Measurements from ENCODE around the gene RAD54L2.

DNA sequence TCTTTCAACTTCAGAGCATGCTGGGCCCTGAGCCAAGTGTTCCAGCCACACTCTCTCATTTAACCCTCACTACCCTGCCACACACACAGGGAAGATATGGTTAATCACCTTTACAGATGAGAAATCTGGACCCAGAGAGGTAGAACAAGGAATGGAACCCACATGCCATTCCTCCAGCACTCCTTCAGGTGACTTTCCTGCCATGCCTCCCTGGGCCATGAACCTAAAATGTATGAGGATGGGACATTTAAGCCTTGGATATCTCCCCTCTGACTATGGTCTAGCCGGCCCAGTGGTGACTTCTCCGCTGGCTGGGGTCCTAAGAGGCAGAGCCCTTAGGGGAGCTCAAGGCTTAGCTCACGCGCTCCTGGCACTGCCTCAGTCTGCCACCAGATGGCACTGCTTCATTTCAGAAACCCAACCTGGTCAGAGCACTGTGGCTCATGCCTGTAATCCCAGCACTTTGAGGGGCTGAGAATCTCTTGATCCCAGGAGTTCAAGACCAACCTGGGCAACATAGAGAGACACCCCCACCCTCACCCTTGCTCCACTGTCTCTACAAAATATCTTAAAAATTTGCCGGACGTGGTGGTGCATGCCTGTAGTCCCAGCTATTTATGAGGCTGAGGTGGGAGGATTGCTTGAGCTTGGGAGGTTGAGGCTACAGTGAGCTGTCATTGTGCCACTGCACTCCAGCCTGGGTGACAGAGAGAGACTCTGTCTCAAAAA lies 36.5 kb upstream of the RAD54L2 start:
- TF ChIP-seq FOXP2 (optimal IDR thresholded peaks at IDR 0.05; ENCODE audit: control extremely low read depth, extremely low read length, insufficient read depth), result no peak
- no peak for TF ChIP-seq POLR2AphosphoS5 (IDR thresholded peaks at IDR 0.05; ENCODE audit: borderline replicate concordance, low read depth, low read length)
- no peak for TF ChIP-seq EZH2 (IDR thresholded peaks at IDR 0.05)
